GM12892 (cell line): ENCODE data around the gene TMSB15C.

Experiments used
- POLR2AphosphoS5 ChIP-seq: IDR thresholded peaks from 2 replicates; pipeline ENCODE4 v1.6.1; 2011; ENCODE audit warnings: low read depth, low read length, control low read depth
- TAF1 ChIP-seq: IDR thresholded peaks from 2 replicates; pipeline ENCODE4 v1.6.1; 2011; ENCODE audit warnings: low read depth, mild to moderate bottlenecking, control low read depth, low read length, borderline replicate concordance

- no peak for TF ChIP-seq TAF1
- no peak for TF ChIP-seq POLR2AphosphoS5
These were observed 36.4 kb upstream of the TMSB15C start, which contains the start of gene ZCCHC18 for GRCh38 chrX:104112326-104112951.
